PC-9 (cell line): ENCODE measurements around the gene SIM2. TPM values are rescaled to one million over a fixed set of nuclear protein-coding genes. Genes with fewer than 3 reads are reported as not detected.

Experiments used
- BruUV-seq: library from RNA; stranded (reverse); fragments of 400-500 nt; replicated peaks from 2 replicates; lab custom pipeline; 2021; lab: Mats Ljungman, UMichigan
- CTCF ChIA-PET: fragments of 300-600 bp; sonication (Branson Sonifier 250); formaldehyde crosslinking; loops from one replicate; lab custom pipeline; 2022; ENCODE audit warnings: antibody characterized with exemption; lab: Charles Lee
- POLR2A ChIA-PET: fragments of 300-600 bp; sonication (Branson Sonifier 250); formaldehyde crosslinking; loops from one replicate; lab custom pipeline; 2022; ENCODE audit warnings: antibody characterized with exemption; ENCODE audit not compliant: unreplicated experiment; lab: Charles Lee
- DNase-seq, 2 experiments: peaks; one replicate each; pipeline versions ENCODE4 v3.0.0 to v3.0.0-alpha.2; 2015 to 2022; ENCODE audit warnings: mixed read lengths in 1 of 2
- H2AFZ ChIP-seq: fragments of 200-600 bp; sonication (generic); 2 replicates; pipeline ENCODE4 v1.8.1; 2017; ENCODE audit warnings: antibody characterized with exemption
- H3F3A ChIP-seq: fragments of 200-600 bp; sonication (generic); 2 replicates; pipeline ENCODE4 v1.8.1; 2017; ENCODE audit warnings: antibody characterized with exemption, mild to moderate bottlenecking, low read depth; ENCODE audit not compliant: insufficient read depth
- H3K27ac ChIP-seq: fragments of 200-600 bp; sonication (generic); 2 replicates; pipeline ENCODE4 v1.6.1; 2016; ENCODE audit warnings: mixed run types
- H3K27me3 ChIP-seq: fragments of 200-600 bp; sonication (generic); 2 replicates; pipeline ENCODE4 v1.6.1; 2016; ENCODE audit warnings: low read depth, mixed run types; ENCODE audit not compliant: insufficient read depth
- H3K36me3 ChIP-seq: fragments of 200-600 bp; sonication (generic); 2 replicates; pipeline ENCODE4 v1.6.1; 2016; ENCODE audit warnings: low read depth, mixed run types
- H3K4me1 ChIP-seq: fragments of 200-600 bp; sonication (generic); replicated peaks from 2 replicates; pipeline ENCODE4 v1.6.1; 2016; ENCODE audit warnings: mixed run types; ENCODE audit not compliant: insufficient read depth
- H3K4me2 ChIP-seq: fragments of 200-600 bp; sonication (generic); 2 replicates; pipeline ENCODE4 v1.6.1; 2017; ENCODE audit warnings: mixed run types
- H3K4me3 ChIP-seq: fragments of 200-600 bp; sonication (generic); 2 replicates; pipeline ENCODE4 v1.6.1; 2016; ENCODE audit warnings: mixed run types
- H3K79me2 ChIP-seq: fragments of 200-600 bp; sonication (generic); 2 replicates; pipeline ENCODE4 v1.6.1; 2017; ENCODE audit warnings: low read depth, mixed run types
- H3K9me2 ChIP-seq: fragments of 200-600 bp; sonication (generic); 2 replicates; pipeline ENCODE4 v1.8.1; 2017; ENCODE audit warnings: mild to moderate bottlenecking; ENCODE audit not compliant: insufficient read depth
- H3K9me3 ChIP-seq: fragments of 200-600 bp; sonication (generic); 2 replicates; pipeline ENCODE4 v1.8.1; 2016; ENCODE audit warnings: low read depth; ENCODE audit not compliant: insufficient read depth
- H4K20me1 ChIP-seq: fragments of 200-600 bp; sonication (generic); 2 replicates; pipeline ENCODE4 v1.8.1; 2017; ENCODE audit not compliant: insufficient read depth
- CTCF ChIP-seq: fragments of 200-600 bp; sonication (generic); conservative IDR thresholded peaks from 2 replicates; pipeline ENCODE4 v1.6.1; 2017; ENCODE audit warnings: mixed run types, antibody characterized with exemption, mild to moderate bottlenecking, moderate library complexity
- EZH2 ChIP-seq: fragments of 200-600 bp; sonication (generic); IDR thresholded peaks from 2 replicates; pipeline ENCODE4 v1.8.0; 2017; ENCODE audit warnings: antibody characterized with exemption, low read depth
- intact Hi-C: fragments of 100-400 bp; cut with micrococcal nuclease; formaldehyde crosslinking; loops from one replicate; pipeline ENCODE4 v1.10.0; 2022; ENCODE audit not compliant: unreplicated experiment
- total RNA-seq: library from RNA; stranded (reverse); gene quantifications from 2 replicates; pipeline ENCODE4 v1.2.3, GENCODE V29; 2021

Gene SIM2
- total RNA-seq, 1 experiment from 2014 or later = 18.5 TPM

DNA sequence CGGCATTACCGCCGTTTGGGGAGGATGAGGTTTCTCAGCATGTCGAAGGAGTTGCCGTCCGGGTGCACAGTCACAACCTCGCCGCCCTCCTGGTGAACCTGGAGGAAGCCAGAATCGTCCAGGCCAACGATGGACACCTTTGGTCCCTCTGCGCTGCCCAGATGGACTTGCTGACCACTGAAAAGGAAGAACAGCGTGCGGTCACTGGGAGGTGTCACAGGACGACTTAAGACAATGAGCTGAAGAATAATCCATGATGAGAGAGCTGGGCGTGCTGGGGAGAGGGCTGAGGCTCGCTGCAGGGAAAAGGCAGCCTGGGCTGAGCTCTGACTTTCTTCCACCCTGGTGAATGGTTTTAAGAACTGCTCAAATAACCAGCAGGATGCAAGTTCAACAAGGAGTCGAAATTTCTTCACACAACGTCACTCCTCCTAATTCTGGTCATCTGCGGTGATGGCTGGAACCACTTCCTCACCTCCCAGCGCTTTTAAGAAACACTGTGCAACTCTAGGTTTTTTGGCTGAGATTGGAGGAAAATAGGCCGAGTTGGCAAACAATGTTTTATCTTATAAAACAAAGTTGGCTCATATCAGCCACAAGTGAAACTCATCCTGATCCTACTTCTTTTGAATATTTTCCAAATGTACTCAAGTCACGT lies 55.5 kb downstream of the SIM2 start:
- no peaks in the 10 kb centered on the region for H3K4me1 ChIP-seq
- no peaks in the 10 kb centered on the region for H3K27me3 ChIP-seq
- H3K9me2 ChIP-seq = no peaks in the 10 kb centered on the region
- no peaks in the 10 kb centered on the region for H3K9me3 ChIP-seq
- no peaks in the 10 kb centered on the region for H3K79me2 ChIP-seq
- H3K4me2 ChIP-seq = no peak overlapping the region
- intact Hi-C loops = no loop called here
- BruUV-seq = no TSS peak
- no peak overlapping the region for H3K27ac ChIP-seq
- no peak overlapping the region for H2AFZ ChIP-seq
- H3K36me3 ChIP-seq = no peaks in the 10 kb centered on the region
- no peak for DNase-seq
- no peaks in the 10 kb centered on the region for H4K20me1 ChIP-seq
- POLR2A ChIA-PET = no interaction called here
- CTCF ChIA-PET = no interaction called here
- no peak overlapping the region for H3K4me3 ChIP-seq
- TF ChIP-seq EZH2 (no peak), CTCF (no peak)
- H3F3A ChIP-seq = 0 out of 2 replicates have a peak, but pooled peaks cover 16% of the 10 kb centered on the region

GRCh38 chr21:36756527-36756926 lies 57.6 kb downstream of the SIM2 start:
- Histone ChIP-seq H3K4me2 (no peak overlapping the region), H3K36me3 (no peaks in the 10 kb centered on the region), H3F3A (0 out of 2 replicates have a peak, but pooled peaks cover 16% of the 10 kb centered on the region), H3K9me3 (no peaks in the 10 kb centered on the region), H3K4me3 (no peak overlapping the region), H3K27ac (peak overlapping the region; percentile 34; the same call in 1 of the 2 replicates), H3K9me2 (no peaks in the 10 kb centered on the region), H4K20me1 (no peaks in the 10 kb centered on the region), H2AFZ (no peak overlapping the region), H3K27me3 (no peaks in the 10 kb centered on the region), H3K4me1 (no peaks in the 10 kb centered on the region), H3K79me2 (no peaks in the 10 kb centered on the region)
- no TSS peak for BruUV-seq
- no peak for TF ChIP-seq CTCF
- TF ChIP-seq EZH2 = no peak
- DNase-seq = peak in 1 of 2 experiments; percentile 67
- intact Hi-C loops = no loop called here
- ChIA-PET POLR2A (no interaction called here), CTCF (interaction anchor here (1.0 kb wide), 1 partner anchor 161 kb away, joined by 3 read pairs; no protein-coding TSS in a partner anchor)

GRCh38 chr21:36757196-36757595 lies 58.3 kb downstream of the SIM2 start:
- CTCF ChIA-PET = interaction anchor here (1.0 kb wide), 1 partner anchor 161 kb away, joined by 3 read pairs; no protein-coding TSS in a partner anchor

More at GRCh38 chr21:36757196-36757595, 58.3 kb downstream of the SIM2 start:
- Histone ChIP-seq H3F3A (0 out of 2 replicates have a peak, but pooled peaks cover 16% of the 10 kb centered on the region), H3K4me2 (no peak overlapping the region), H3K27ac (peak overlapping the region; percentile 34; the same call in 1 of the 2 replicates), H4K20me1 (no peaks in the 10 kb centered on the region), H3K27me3 (no peaks in the 10 kb centered on the region), H3K9me2 (no peaks in the 10 kb centered on the region), H3K79me2 (no peaks in the 10 kb centered on the region), H3K4me1 (no peaks in the 10 kb centered on the region), H2AFZ (no peak overlapping the region), H3K4me3 (no peak overlapping the region), H3K9me3 (no peaks in the 10 kb centered on the region), H3K36me3 (no peaks in the 10 kb centered on the region)
- TF ChIP-seq CTCF (no peak), EZH2 (no peak)
- POLR2A ChIA-PET = no interaction called here
- intact Hi-C loops = no loop called here
- DNase-seq = no peak
- no TSS peak for BruUV-seq
